Mucosa of stomach (tissue), 1 donor: ENCODE measurements around the gene GALNT18.

Experiments used
- H3K27me3 ChIP-seq: one replicate; pipeline ENCODE4 v1.7.0; 2013; ENCODE audit warnings: mild to moderate bottlenecking, low read length; ENCODE audit not compliant: control insufficient read depth, insufficient read depth
- H3K36me3 ChIP-seq: one replicate; pipeline ENCODE4 v1.7.0; 2013; ENCODE audit warnings: low read length; ENCODE audit not compliant: control insufficient read depth, insufficient read depth
- H3K4me1 ChIP-seq: one replicate; pipeline ENCODE4 v1.7.0; 2013; ENCODE audit warnings: mild to moderate bottlenecking, low read length; ENCODE audit not compliant: control insufficient read depth, insufficient read depth
- H3K4me3 ChIP-seq: one replicate; pipeline ENCODE4 v1.7.0; 2013; ENCODE audit warnings: low read length
- H3K9ac ChIP-seq: one replicate; pipeline ENCODE4 v1.7.0; 2013; ENCODE audit warnings: mild to moderate bottlenecking, low read length, moderate library complexity
- H3K9me3 ChIP-seq: one replicate; pipeline ENCODE4 v1.7.0; 2013; ENCODE audit warnings: mild to moderate bottlenecking, low read length, moderate library complexity; ENCODE audit not compliant: control insufficient read depth
- donor health status: Pancreatic carcinoma.

Gene GALNT18

GRCh38 chr11:11622772-11623171, 967 bp upstream of the GALNT18 start:
- Histone ChIP-seq H3K36me3 (no peaks in the 10 kb centered on the region), H3K9me3 (no peaks in the 10 kb centered on the region), H3K9ac (no peak overlapping the region), H3K4me3 (no peak overlapping the region), H3K4me1 (peaks cover 16% of the 10 kb centered on the region), H3K27me3 (peaks cover 53% of the 10 kb centered on the region)

- Histone ChIP-seq H3K27me3 (peaks cover 53% of the 10 kb centered on the region), H3K4me1 (peaks cover 16% of the 10 kb centered on the region), H3K4me3 (no peak overlapping the region), H3K36me3 (no peaks in the 10 kb centered on the region), H3K9me3 (no peaks in the 10 kb centered on the region), H3K9ac (no peak overlapping the region)
Measured at GRCh38 chr11:11622340-11622706, 518 bp upstream of the GALNT18 start.

- peak overlapping the region; percentile 37 for H3K9ac ChIP-seq
Measured at GRCh38 chr11:11620921-11621572, 758 bp downstream of the GALNT18 start.

GRCh38 chr11:11620173-11620920, 1.5 kb downstream of the GALNT18 start:
- Histone ChIP-seq H3K9ac (peak overlapping the region; percentile 37), H3K9me3 (no peaks in the 10 kb centered on the region), H3K27me3 (peaks cover 48% of the 10 kb centered on the region), H3K36me3 (no peaks in the 10 kb centered on the region), H3K4me1 (peaks cover 16% of the 10 kb centered on the region), H3K4me3 (peak overlapping the region; percentile 40)

More at GRCh38 chr11:11620921-11621572, 758 bp downstream of the GALNT18 start:
- Histone ChIP-seq H3K4me1 (peaks cover 16% of the 10 kb centered on the region), H3K27me3 (peaks cover 53% of the 10 kb centered on the region), H3K36me3 (no peaks in the 10 kb centered on the region), H3K4me3 (peak overlapping the region; percentile 40), H3K9me3 (no peaks in the 10 kb centered on the region)

GRCh38 chr11:11618973-11619435, 2.8 kb downstream of the GALNT18 start:
- no peak overlapping the region for H3K4me3 ChIP-seq

GRCh38 chr11:11615086-11615485, 6.7 kb downstream of the GALNT18 start:
- Histone ChIP-seq H3K36me3 (no peaks in the 10 kb centered on the region), H3K9me3 (no peaks in the 10 kb centered on the region), H3K27me3 (peaks cover 16% of the 10 kb centered on the region), H3K9ac (no peak overlapping the region), H3K4me3 (no peak overlapping the region), H3K4me1 (peaks cover 1% of the 10 kb centered on the region)

More at GRCh38 chr11:11618973-11619435, 2.8 kb downstream of the GALNT18 start:
- no peaks in the 10 kb centered on the region for H3K9me3 ChIP-seq
- peaks cover 45% of the 10 kb centered on the region for H3K27me3 ChIP-seq
- no peak overlapping the region for H3K9ac ChIP-seq
- no peaks in the 10 kb centered on the region for H3K36me3 ChIP-seq
- peaks cover 16% of the 10 kb centered on the region for H3K4me1 ChIP-seq

- Histone ChIP-seq H3K9me3 (no peaks in the 10 kb centered on the region), H3K27me3 (no peaks in the 10 kb centered on the region), H3K9ac (no peak overlapping the region), H3K4me1 (no peaks in the 10 kb centered on the region), H3K36me3 (no peaks in the 10 kb centered on the region), H3K4me3 (no peak overlapping the region)
Measured at GRCh38 chr11:11612439-11612838, 9.4 kb downstream of the GALNT18 start.

- Histone ChIP-seq H3K4me1 (no peaks in the 10 kb centered on the region), H3K9ac (no peak overlapping the region), H3K4me3 (no peak overlapping the region), H3K9me3 (no peaks in the 10 kb centered on the region), H3K36me3 (no peaks in the 10 kb centered on the region), H3K27me3 (no peaks in the 10 kb centered on the region)
Measured at GRCh38 chr11:11611381-11611780, 10.4 kb downstream of the GALNT18 start.

GRCh38 chr11:11608783-11609232, 13.0 kb downstream of the GALNT18 start:
- Histone ChIP-seq H3K27me3 (no peaks in the 10 kb centered on the region), H3K36me3 (no peaks in the 10 kb centered on the region), H3K9ac (no peak overlapping the region), H3K4me3 (no peak overlapping the region), H3K4me1 (no peaks in the 10 kb centered on the region), H3K9me3 (no peaks in the 10 kb centered on the region)

GRCh38 chr11:11607772-11608171, 14.0 kb downstream of the GALNT18 start:
- Histone ChIP-seq H3K9ac (no peak overlapping the region), H3K9me3 (no peaks in the 10 kb centered on the region), H3K36me3 (no peaks in the 10 kb centered on the region), H3K27me3 (no peaks in the 10 kb centered on the region), H3K4me1 (no peaks in the 10 kb centered on the region), H3K4me3 (no peak overlapping the region)

GRCh38 chr11:11605821-11606450, 15.9 kb downstream of the GALNT18 start:
- H3K9me3 ChIP-seq, result no peaks in the 10 kb centered on the region
- no peak overlapping the region for H3K9ac ChIP-seq
- no peak overlapping the region for H3K4me3 ChIP-seq
- no peaks in the 10 kb centered on the region for H3K27me3 ChIP-seq
- H3K4me1 ChIP-seq, result no peaks in the 10 kb centered on the region
- no peaks in the 10 kb centered on the region for H3K36me3 ChIP-seq

- Histone ChIP-seq H3K36me3 (no peaks in the 10 kb centered on the region), H3K9ac (no peak overlapping the region), H3K4me3 (no peak overlapping the region), H3K27me3 (no peaks in the 10 kb centered on the region), H3K9me3 (no peaks in the 10 kb centered on the region), H3K4me1 (no peaks in the 10 kb centered on the region)
Measured at GRCh38 chr11:11605181-11605580, 16.6 kb downstream of the GALNT18 start.
